Retinal pigment epithelial cell (primary cell): ENCODE data around the gene CBLIF.

ENCODE experiments used
- DNase-seq: peaks from one replicate; pipeline ENCODE4 v3.0.0-alpha.2; 2010; ENCODE audit warnings: low read depth
- H3K4me3 ChIP-seq: 2 replicates; pipeline ENCODE4 v1.5.1; 2011; ENCODE audit warnings: mild to moderate bottlenecking, low read length, control low read depth, moderate library complexity
- TF ChIP-seq, protein P1 (sequence below): conservative IDR thresholded peaks from 2 replicates; pipeline ENCODE4 v1.5.1; 2011; ENCODE audit warnings: low read depth, low read length, control low read depth, inconsistent platforms

The CBLIF gene

DNA sequence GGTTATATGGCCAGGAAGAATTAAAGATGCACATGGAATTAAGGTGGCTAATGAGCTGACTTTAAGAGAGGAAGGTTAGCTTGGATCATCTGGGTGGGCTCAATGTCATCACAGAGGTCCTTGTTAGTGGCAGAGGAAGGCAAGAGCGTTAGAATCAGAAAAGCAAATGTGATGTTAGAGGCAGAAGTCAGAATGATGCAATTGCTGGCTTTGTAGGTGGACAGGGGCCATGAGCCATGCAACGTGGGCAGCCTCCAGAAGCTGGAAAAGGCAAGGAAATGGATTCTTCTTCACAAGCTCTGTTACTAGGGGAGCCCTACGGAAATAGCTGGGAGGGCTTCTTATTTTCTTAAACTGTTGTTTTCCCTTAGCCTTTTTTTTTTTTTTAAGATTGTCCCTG lies 2.3 kb upstream of the CBLIF start:
- DNase-seq, result no peak
- TF ChIP-seq, protein P1, sequence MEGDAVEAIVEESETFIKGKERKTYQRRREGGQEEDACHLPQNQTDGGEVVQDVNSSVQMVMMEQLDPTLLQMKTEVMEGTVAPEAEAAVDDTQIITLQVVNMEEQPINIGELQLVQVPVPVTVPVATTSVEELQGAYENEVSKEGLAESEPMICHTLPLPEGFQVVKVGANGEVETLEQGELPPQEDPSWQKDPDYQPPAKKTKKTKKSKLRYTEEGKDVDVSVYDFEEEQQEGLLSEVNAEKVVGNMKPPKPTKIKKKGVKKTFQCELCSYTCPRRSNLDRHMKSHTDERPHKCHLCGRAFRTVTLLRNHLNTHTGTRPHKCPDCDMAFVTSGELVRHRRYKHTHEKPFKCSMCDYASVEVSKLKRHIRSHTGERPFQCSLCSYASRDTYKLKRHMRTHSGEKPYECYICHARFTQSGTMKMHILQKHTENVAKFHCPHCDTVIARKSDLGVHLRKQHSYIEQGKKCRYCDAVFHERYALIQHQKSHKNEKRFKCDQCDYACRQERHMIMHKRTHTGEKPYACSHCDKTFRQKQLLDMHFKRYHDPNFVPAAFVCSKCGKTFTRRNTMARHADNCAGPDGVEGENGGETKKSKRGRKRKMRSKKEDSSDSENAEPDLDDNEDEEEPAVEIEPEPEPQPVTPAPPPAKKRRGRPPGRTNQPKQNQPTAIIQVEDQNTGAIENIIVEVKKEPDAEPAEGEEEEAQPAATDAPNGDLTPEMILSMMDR, result no peak
- H3K4me3 ChIP-seq, result no peak overlapping the region

DNA sequence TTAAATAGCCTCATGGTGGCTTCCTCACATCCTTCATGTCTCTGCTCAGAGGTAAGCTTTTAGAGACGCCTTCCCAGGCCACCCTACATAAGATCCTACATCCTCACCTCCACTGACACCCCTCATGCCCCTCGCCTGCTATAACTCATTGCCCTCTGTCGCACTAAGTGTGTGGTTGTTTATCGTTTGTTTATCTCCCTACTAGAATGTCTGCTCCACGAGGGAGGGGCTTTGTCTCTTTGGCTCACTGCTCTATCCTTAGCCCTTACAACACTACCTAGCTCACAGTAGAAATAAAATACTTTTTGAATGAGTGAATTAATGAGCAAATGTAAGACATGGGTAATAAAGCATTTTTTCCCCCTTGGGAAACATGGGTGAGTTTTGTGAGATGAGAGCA lies 1.3 kb upstream of the CBLIF start:
- TF ChIP-seq, protein P1, result no peak
- no peak overlapping the region for H3K4me3 ChIP-seq
- no peak for DNase-seq

DNA sequence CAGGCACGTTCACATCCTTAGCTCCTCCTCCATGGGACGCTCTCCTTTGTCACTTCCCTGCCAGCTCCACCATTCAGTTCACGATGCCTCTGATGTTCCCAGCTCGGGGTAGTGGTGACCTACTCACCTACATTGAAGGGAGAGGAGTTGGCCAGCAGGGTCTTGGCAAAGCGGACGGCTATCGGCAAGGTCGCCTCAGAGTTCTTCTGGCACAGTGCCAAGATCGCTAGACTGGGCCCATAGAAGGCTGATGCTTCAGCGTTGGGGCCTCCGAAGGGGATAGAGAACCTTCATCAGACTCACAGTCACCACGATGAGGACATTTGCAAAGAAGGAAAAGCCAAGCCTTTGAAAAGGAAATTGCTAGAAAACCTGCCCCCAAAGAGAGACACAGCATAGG lies 3.0 kb downstream of the CBLIF start:
- TF ChIP-seq, protein P1, result no peak
- no peak for DNase-seq
- no peak overlapping the region for H3K4me3 ChIP-seq

DNA sequence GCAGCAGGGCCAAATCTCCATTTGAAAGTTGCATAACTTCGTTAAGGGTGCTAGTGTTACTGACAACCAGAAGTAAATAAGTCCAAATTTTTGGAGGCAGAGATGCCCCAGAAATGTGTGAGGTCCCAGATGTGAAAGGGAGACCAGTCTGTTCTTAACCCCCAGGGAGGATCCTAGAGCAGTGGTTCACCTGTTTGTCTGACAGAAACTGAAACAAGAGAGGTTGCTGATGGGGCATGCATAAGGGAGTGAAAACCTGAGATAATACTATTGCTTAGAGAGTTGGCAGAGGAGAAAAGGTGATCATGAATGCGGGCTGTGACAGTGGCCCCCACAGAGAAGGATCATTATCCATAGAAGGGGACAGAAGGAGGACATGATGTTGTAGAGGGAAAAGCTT lies 3.8 kb downstream of the CBLIF start:
- TF ChIP-seq, protein P1, result no peak
- no peak for DNase-seq
- no peak overlapping the region for H3K4me3 ChIP-seq

DNA sequence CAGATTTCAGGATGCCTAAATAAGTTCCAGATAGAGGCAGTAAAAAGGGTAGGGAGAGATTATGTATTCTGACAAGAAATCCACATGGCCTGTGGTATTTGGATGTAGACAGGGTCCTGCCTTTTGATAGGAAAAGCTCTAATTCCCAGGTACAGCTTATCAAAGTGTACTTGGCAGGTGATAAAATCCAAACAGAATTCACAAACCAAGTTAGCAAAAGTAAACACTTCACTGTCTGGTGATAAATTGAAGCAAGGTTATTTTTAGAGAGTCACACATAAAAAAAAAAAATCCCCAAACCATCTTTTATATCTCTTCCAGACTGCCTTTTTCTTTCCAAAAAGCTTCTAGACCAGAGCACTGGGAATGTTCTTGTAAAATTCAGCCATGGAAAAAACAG lies 5.7 kb downstream of the CBLIF start:
- DNase-seq, result no peak
- no peak overlapping the region for H3K4me3 ChIP-seq
- TF ChIP-seq, protein P1, result no peak

DNA sequence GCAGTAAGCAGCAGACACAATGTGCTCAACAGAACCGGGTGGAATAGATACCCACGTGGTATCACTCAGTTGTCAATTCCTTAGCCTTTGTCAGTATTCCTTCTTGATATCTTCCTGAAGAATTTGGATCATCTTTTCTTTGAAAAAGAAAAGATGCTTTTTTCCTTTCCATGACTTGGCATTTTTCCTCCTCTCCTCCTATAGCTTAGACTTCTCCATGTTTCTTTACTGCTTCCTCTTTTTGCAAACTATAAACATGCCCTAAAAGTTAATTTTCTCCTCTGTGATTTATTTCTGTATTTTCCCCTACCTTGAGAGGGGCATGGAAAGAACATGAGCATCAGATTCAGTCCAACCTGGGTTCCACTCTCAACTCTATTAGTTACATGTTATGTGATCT lies 11.7 kb downstream of the CBLIF start:
- DNase-seq, result no peak
- TF ChIP-seq, protein P1, result no peak
- no peak overlapping the region for H3K4me3 ChIP-seq

DNA sequence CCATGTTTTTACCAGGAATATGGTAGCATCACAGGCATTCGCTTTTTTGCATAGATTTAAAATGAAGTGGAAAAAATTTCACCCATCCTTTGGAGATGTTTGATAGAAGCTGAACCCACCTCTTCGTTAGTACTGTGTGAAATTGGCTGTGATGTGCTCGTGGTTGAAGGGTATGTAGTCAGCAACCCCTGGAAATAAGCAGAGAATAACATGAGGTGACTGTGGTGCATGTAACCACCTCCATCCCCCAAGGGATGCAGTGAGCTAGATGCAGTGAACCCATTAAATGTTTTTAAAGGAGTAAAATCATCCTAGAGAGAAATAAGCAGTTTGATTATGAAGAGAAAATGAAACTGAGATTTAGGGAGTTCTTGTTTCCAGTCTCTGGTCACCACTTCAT lies 15.9 kb downstream of the CBLIF start:
- TF ChIP-seq, protein P1, result no peak
- H3K4me3 ChIP-seq, result no peak overlapping the region
- DNase-seq, result no peak
